ENCODE measurements around the gene CRTAP. TPM values are rescaled to one million over a fixed set of nuclear protein-coding genes. Genes with fewer than 3 reads are reported as not detected.

The CRTAP gene
- total RNA-seq, 1 experiment from 2014 or later, result 179 TPM

DNA sequence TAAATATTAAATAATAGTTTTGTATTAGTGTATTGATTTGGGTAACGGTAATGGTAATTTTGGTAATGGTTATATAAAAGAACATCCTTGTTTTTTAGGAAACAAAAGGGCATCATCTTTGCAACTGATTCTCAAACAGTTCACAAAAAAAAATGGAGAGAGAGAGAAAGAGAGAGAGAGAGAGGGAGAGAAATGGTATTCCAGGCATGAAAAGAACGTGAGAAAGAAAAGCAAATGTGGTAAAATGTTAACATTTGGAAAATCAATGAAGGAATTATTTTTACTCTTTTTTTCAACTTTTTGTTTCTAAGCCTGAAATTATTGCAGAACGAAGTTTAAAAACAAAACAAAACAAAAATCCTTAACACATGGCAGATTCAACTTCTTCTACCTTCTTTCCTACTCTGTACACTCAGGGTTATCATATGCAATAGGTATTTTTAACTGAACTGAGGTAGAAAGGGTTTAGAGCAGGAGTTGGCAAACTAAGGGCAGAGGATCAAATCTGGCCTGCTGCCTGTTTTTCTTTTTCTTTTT, 14.6 kb upstream of the CRTAP start:
- DNase-seq (ENCODE audit: unreplicated experiment), result no peak
- POLR2A ChIA-PET, result interaction anchor here (0.6 to 1.1 kb wide), 3 partner anchors 13 to 226 kb away, joined by 3 to 6 read pairs (median 4); partner anchors contain the start of gene CRTAP
- CTCF ChIA-PET, result interaction anchor here (0.7 kb wide), 1 partner anchor 138 kb away, joined by 3 read pairs; no protein-coding TSS in a partner anchor
- no peaks in the 10 kb centered on the region for H3K9me3 Mint-ChIP-seq (ENCODE audit: unreplicated experiment)
- no peak overlapping the region for H3K4me3 Mint-ChIP-seq (ENCODE audit: unreplicated experiment)
- H3K27me3 Mint-ChIP-seq (ENCODE audit: insufficient read depth, unreplicated experiment), result no peaks in the 10 kb centered on the region
- TF ChIP-seq, protein P1, sequence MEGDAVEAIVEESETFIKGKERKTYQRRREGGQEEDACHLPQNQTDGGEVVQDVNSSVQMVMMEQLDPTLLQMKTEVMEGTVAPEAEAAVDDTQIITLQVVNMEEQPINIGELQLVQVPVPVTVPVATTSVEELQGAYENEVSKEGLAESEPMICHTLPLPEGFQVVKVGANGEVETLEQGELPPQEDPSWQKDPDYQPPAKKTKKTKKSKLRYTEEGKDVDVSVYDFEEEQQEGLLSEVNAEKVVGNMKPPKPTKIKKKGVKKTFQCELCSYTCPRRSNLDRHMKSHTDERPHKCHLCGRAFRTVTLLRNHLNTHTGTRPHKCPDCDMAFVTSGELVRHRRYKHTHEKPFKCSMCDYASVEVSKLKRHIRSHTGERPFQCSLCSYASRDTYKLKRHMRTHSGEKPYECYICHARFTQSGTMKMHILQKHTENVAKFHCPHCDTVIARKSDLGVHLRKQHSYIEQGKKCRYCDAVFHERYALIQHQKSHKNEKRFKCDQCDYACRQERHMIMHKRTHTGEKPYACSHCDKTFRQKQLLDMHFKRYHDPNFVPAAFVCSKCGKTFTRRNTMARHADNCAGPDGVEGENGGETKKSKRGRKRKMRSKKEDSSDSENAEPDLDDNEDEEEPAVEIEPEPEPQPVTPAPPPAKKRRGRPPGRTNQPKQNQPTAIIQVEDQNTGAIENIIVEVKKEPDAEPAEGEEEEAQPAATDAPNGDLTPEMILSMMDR (IDR thresholded peaks at IDR 0.05; ENCODE audit: unreplicated experiment), result no peak
- BruUV-seq (replicated peaks), result no TSS peak
- peaks cover 13% of the 10 kb centered on the region for H3K4me1 Mint-ChIP-seq (ENCODE audit: insufficient read depth, unreplicated experiment)
- no peaks in the 10 kb centered on the region for H3K36me3 Mint-ChIP-seq (ENCODE audit: insufficient read depth, unreplicated experiment)
- no peak overlapping the region for H3K27ac Mint-ChIP-seq (ENCODE audit: low read depth, unreplicated experiment)
- intact Hi-C loops (cut with micrococcal nuclease), result no loop called here

DNA sequence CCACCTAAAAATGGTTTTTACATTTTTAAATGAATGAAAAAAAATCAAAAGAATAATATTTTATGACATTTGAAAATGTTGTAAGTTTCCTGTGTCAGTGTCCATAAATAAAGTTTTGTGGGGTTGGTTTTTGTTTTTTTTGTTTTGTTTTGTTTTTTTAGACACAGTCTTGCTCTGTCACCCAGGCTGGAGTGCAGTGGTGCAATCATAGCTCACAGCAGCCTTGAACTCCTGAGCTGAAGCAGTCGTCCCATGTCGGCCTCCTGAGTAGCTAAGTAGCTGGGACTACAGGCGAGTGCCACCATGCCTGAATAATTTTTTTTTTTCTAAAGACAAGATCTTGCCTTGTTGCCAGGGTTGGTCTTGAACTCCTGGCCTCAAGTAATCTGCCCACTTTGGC, 14.1 kb upstream of the CRTAP start:
- no peak for DNase-seq (ENCODE audit: unreplicated experiment)
- Mint-ChIP-seq H3K27ac (ENCODE audit: low read depth, unreplicated experiment) (no peak overlapping the region), H3K9me3 (ENCODE audit: unreplicated experiment) (no peaks in the 10 kb centered on the region), H3K27me3 (ENCODE audit: insufficient read depth, unreplicated experiment) (no peaks in the 10 kb centered on the region), H3K4me3 (ENCODE audit: unreplicated experiment) (no peak overlapping the region), H3K36me3 (ENCODE audit: insufficient read depth, unreplicated experiment) (no peaks in the 10 kb centered on the region), H3K4me1 (ENCODE audit: insufficient read depth, unreplicated experiment) (peaks cover 13% of the 10 kb centered on the region)
- TF ChIP-seq, protein P1 (IDR thresholded peaks at IDR 0.05; ENCODE audit: unreplicated experiment), result no peak
- no TSS peak for BruUV-seq (replicated peaks)
- POLR2A ChIA-PET, result interaction anchor here (0.6 to 0.7 kb wide), 2 partner anchors 13 to 15 kb away, joined by 3 to 4 read pairs; no protein-coding TSS in a partner anchor
- intact Hi-C loops (cut with micrococcal nuclease), result no loop called here
- CTCF ChIA-PET, result interaction anchor here (0.7 kb wide), 1 partner anchor 137 kb away, joined by 3 read pairs; no protein-coding TSS in a partner anchor

GRCh38 chr3:33100229-33100628, 13.6 kb upstream of the CRTAP start:
- TF ChIP-seq, protein P1 (IDR thresholded peaks at IDR 0.05; ENCODE audit: unreplicated experiment), result no peak
- H3K36me3 Mint-ChIP-seq (ENCODE audit: insufficient read depth, unreplicated experiment), result no peaks in the 10 kb centered on the region
- BruUV-seq (replicated peaks), result no TSS peak
- CTCF ChIA-PET, result interaction anchor here (0.7 kb wide), 1 partner anchor 18 kb away, joined by 3 read pairs; no protein-coding TSS in a partner anchor
- no peak overlapping the region for H3K27ac Mint-ChIP-seq (ENCODE audit: low read depth, unreplicated experiment)
- no peaks in the 10 kb centered on the region for H3K27me3 Mint-ChIP-seq (ENCODE audit: insufficient read depth, unreplicated experiment)
- H3K4me1 Mint-ChIP-seq (ENCODE audit: insufficient read depth, unreplicated experiment), result peaks cover 13% of the 10 kb centered on the region
- intact Hi-C loops (cut with micrococcal nuclease), result no loop called here
- no peak for DNase-seq (ENCODE audit: unreplicated experiment)
- H3K9me3 Mint-ChIP-seq (ENCODE audit: unreplicated experiment), result no peaks in the 10 kb centered on the region
- no peak overlapping the region for H3K4me3 Mint-ChIP-seq (ENCODE audit: unreplicated experiment)
- POLR2A ChIA-PET, result interaction anchor here (0.6 kb wide), 1 partner anchor 15 kb away, joined by 4 read pairs; no protein-coding TSS in a partner anchor

DNA sequence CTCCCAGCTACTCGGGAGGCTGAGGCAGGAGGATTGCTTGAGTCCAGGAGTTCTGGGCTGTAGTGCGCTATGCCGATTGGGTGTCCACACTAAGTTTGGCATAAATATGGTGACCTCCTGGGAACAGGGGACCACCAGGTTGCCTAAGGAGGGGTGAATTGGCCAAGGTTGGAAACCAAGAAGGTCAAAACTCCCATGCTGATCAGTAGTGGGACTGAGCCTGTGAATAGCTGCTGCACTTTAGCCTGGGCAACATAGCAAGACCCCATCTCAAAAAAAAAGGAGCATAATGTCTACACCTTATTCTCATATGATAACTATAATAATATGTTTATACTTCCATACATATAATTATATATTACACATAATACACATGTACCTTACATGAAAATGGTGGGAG, 10.8 kb upstream of the CRTAP start:
- Mint-ChIP-seq H3K9me3 (ENCODE audit: unreplicated experiment) (no peaks in the 10 kb centered on the region), H3K27ac (ENCODE audit: low read depth, unreplicated experiment) (no peak overlapping the region)

More for the DNA sequence above, 10.8 kb upstream of the CRTAP start:
- POLR2A ChIA-PET, result interaction anchor here (3.1 kb wide), 1 partner anchor 10 kb away, joined by 12 read pairs; the partner anchor contains the start of gene CRTAP
- intact Hi-C loops (cut with micrococcal nuclease), result no loop called here
- peaks cover 11% of the 10 kb centered on the region for H3K4me1 Mint-ChIP-seq (ENCODE audit: insufficient read depth, unreplicated experiment)
- no peak for DNase-seq (ENCODE audit: unreplicated experiment)
- no TSS peak for BruUV-seq (replicated peaks)
- H3K36me3 Mint-ChIP-seq (ENCODE audit: insufficient read depth, unreplicated experiment), result no peaks in the 10 kb centered on the region
- no peak overlapping the region for H3K4me3 Mint-ChIP-seq (ENCODE audit: unreplicated experiment)
- TF ChIP-seq, protein P1 (IDR thresholded peaks at IDR 0.05; ENCODE audit: unreplicated experiment), result no peak
- CTCF ChIA-PET, result interaction anchor here (1.9 kb wide), 1 partner anchor 28 kb away, joined by 6 read pairs; no protein-coding TSS in a partner anchor
- no peaks in the 10 kb centered on the region for H3K27me3 Mint-ChIP-seq (ENCODE audit: insufficient read depth, unreplicated experiment)

Measured in MCF 10A (cell line).